ENCODE results near the gene SOX30.

SOX30 gene

DNA sequence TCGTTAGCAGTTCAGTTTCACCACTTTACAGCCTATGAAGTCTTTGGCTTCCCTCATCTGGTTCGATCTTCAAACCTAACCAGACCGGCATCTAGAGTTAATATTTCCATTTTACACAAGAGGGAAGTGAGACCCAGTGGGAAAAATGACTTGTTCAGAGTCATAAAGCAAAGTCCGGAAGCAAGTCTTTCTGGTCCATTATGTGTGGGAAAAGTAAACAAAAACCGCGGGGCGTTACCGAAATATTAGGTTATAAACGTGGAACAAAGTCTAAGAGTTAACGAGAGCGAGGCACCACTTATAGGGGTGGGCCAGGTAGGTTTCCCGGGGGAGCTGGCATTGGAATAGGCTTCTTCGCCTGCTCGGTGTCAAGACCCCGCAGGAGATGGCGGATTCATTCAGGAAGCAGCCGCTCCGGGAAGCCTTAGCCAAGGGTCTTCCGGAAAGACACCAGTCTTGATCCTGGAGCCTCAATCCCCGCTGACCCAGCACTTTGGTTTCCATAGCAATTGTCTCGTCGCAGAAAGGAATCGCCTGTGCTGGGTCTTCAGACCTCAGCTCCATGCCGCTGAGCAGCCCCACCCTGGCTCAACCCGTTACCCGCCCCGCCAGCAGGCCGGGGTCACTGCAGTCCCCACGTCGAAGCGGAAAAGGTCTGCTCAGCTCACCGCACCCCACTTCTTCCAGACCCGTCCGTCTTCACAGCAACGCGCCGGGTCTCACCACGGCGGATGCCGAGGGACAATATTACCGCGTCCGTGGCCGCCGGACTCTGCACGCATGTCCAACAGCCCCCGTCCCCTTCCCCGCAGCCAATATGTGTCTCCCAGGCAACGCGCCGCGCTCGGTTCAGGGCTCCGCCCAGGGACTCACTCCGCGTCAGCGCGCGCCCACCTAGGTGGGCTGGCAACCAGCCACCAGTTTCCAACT is 18.7 kb upstream of the SOX30 start, which contains the start of gene C5orf52:
C5orf52 (plus strand) TSS at position 872 of the 930 bp plus-strand sequence. CDS start 82 bp downstream, outside the sequence.
- Histone ChIP-seq H3K27ac (no peak within 1 kb of the TSS), H3K4me3 (peak within 1 kb of the TSS; percentile 81)
- TF ChIP-seq, protein P1, sequence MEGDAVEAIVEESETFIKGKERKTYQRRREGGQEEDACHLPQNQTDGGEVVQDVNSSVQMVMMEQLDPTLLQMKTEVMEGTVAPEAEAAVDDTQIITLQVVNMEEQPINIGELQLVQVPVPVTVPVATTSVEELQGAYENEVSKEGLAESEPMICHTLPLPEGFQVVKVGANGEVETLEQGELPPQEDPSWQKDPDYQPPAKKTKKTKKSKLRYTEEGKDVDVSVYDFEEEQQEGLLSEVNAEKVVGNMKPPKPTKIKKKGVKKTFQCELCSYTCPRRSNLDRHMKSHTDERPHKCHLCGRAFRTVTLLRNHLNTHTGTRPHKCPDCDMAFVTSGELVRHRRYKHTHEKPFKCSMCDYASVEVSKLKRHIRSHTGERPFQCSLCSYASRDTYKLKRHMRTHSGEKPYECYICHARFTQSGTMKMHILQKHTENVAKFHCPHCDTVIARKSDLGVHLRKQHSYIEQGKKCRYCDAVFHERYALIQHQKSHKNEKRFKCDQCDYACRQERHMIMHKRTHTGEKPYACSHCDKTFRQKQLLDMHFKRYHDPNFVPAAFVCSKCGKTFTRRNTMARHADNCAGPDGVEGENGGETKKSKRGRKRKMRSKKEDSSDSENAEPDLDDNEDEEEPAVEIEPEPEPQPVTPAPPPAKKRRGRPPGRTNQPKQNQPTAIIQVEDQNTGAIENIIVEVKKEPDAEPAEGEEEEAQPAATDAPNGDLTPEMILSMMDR (IDR thresholded peaks at IDR 0.05): no peak
- no peak for DNase-seq (ENCODE audit: low spot score)

- no peak overlapping the region for H3K4me3 ChIP-seq
- no peak overlapping the region for H3K27ac ChIP-seq
- DNase-seq (ENCODE audit: low spot score): no peak
- TF ChIP-seq, protein P1 (IDR thresholded peaks at IDR 0.05): no peak
These were observed 17.5 kb upstream of the SOX30 start for GRCh38 chr5:157669701-157670097.

DNA sequence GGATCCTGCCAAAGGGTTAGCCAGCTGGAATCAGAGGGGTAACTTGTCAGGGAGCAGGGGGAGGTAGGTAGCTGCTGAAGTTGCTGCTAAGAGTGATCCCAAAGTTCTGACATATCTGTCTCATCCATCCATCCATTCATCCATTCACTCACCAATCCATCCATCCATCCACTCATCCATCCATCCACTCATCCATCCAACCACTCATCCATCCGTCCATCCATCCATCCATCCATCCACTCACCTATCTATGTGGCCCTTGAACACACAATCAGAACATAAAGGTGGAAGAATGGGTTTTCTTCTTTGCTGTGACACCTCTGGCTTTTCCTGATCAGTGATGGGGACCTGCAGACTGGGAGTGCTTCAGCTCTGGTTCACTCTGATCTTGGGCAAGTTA is 16.1 kb upstream of the SOX30 start:
- H3K27ac ChIP-seq: no peak overlapping the region
- TF ChIP-seq, protein P1 (IDR thresholded peaks at IDR 0.05): no peak
- no peak overlapping the region for H3K4me3 ChIP-seq
- DNase-seq (ENCODE audit: low spot score): no peak

DNA sequence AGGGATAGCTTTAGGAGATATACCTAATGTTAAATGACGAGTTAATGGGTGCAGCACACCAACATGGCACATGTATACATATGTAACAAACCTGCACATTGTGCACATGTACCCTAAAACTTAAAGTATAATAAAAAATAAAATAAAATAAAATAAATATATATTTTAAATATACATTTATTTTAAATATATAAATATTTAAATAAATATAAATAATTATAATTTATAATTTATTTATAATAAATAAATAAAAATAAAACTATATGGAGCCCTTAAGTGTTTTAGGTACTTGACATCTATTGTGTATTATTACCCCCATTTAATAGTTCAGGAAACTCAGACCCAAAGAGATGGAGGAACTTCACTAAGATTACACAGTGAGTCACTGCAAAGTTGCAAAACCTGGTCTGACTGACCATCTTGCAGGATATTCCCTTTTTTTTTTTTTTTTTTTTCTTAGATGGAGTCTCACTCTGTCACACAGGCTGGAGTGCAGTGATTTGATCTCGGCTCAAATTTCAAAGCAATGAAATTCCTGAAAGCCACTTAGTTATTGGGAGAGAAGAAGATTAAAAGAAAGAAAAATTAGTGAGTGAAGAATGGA is 13.3 kb upstream of the SOX30 start:
- TF ChIP-seq, protein P1 (IDR thresholded peaks at IDR 0.05): no peak
- no peak for DNase-seq (ENCODE audit: low spot score)
- Histone ChIP-seq H3K27ac (no peak overlapping the region), H3K4me3 (no peak overlapping the region)

DNA sequence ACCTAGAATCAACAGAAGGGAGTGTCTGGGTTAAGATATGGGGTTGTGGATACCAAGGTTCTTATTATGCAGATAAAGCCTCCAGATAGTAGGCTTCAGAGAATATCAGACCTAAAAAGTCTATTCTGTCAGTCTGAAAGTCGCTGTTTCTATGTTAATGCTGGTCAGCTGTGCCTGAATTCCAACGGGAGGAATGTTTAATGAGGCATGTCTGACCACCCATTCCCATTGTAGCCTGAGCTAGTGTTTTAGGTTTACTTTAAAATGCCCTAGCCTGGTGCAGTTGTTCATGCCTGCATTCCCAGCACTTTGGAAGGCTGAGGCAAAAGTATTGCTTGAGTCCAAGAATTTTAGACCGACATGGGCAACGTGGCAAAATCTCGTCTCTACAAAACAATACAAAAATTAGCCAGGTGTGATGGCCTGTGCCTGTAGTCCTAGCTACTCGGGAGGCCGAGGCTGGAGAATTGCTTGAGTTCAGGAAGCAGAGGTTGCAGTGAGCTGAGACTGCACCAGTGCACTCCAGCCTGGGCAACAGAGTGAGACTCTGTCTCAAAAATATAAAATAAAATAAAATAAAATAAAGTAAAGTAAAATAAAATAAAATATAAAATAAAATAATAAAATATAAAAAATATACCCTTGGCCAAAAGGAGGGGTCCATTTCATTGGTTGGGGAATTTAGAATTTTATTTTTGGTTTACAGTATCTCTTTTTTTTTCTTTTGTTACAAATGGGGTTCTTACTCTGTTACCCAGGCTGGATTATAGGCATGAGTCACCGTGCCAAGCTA is 7.8 kb upstream of the SOX30 start:
- no peak for DNase-seq (ENCODE audit: low spot score)
- Histone ChIP-seq H3K27ac (no peak overlapping the region), H3K4me3 (no peak overlapping the region)
- TF ChIP-seq, protein P1 (IDR thresholded peaks at IDR 0.05): no peak

DNA sequence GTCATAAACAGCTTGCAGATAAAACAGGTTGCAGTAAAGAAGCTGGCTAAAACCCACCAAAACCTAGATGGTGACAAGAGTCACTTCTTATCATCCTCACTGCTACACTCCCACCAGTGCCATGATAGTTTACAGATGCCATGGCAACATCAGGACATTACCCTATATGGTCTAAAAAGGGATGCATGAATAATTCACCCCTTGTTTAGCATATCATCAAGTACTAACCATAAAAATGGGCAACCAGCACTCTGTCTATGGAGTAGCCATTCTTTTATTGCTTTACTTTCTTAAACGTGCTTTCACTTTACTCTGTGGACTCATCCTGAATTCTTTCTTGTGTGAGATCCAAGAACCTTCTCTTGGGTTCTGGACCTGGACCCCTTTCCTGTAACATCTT is 6.7 kb upstream of the SOX30 start:
- no peak for DNase-seq (ENCODE audit: low spot score)
- no peak overlapping the region for H3K4me3 ChIP-seq
- TF ChIP-seq, protein P1 (IDR thresholded peaks at IDR 0.05): no peak
- H3K27ac ChIP-seq: no peak overlapping the region
